Stimulated activated CD8-positive, alpha-beta memory T cell treated with anti-CD3 and anti-CD28 coated beads, Interleukin-12 subunit alpha, Interleukin-12 subunit beta, amount 100 ng/mL, for 24 hours (primary cell): ENCODE data around the gene MYL12A.
"Not testable (repeated sequence)": the region's sequence is repeated elsewhere in the genome, so short reads cannot be mapped to it uniquely, and the experiment has no call there.

ENCODE experiments used
- DNase-seq: peaks from one replicate; pipeline ENCODE4 v3.0.0-alpha.2; 2020; ENCODE audit errors: extremely low read depth

MYL12A gene

DNA sequence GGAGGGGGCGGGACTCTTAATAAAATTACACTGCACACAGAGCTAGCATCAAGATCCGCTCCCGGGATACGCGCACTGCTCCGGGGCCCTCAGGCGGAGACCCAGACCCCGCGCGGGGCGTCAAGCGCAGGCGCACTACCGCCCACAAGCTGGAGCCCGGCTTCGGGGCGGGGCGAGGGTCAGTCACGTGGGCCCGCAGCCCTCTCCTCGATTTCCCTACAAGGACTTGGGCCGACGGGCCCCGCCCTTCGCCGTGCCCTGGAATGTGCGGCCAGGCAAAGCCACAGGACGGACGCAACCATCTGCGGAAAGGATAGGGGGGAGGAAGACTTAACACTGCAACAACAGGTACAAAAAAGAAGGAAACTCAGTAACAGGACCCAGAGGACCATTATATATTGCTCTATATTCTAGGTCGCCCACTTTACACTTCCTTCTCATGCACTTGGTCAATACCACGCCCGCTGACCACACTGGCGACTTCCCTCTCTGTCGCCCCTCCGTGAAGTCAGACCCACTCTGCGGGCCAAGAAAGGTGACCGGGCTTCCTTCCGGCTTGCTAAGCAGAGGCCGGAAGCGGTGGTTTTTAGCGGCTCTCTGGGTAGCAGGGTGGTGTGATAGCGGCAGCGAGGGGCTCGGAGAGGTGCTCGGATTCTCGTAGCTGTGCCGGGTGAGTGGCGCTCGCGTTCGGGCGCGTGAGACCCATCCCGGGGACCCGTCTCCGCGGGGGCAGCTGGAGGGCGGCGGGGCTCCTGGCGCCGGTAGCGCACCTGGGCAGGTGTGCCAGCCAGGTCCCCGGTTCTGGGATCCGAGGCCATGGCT, at the start of gene MYL12A:
TSS of gene MYL12A (plus strand) at position 562 of the 822 bp plus-strand sequence. CDS start 5,447 bp downstream, outside the sequence.
- peak; percentile 85 for DNase-seq

DNA sequence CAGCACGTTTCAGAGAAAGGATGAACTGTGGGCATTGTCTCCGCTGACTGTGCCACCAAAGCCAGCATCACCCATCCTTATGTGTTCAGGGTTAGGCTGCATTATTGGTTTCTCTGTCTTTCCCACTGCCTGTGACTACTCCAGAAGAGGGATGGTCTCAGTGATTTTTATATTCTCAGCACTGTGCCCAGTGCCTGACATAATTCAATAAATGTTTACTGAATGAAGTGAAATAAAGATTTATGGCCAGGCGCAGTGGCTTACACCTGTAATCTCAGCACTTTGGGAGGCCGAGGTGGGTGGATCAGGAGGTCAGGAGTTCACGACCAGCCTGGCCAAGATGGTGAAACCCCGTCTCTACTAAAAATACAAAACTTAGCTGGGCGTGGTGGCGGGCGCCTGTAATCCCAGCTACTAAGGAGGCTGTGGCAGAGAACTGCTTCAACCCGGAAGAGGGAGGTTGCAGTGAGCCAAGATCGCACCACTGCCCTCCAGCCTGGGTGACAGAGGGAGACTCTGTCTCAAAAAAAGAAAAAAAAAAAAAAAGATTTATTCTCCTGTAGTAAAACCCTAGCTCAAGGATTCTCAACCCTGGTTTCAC, 49.2 kb upstream of the MYL12A start:
- not testable (repeated sequence) for DNase-seq

DNA sequence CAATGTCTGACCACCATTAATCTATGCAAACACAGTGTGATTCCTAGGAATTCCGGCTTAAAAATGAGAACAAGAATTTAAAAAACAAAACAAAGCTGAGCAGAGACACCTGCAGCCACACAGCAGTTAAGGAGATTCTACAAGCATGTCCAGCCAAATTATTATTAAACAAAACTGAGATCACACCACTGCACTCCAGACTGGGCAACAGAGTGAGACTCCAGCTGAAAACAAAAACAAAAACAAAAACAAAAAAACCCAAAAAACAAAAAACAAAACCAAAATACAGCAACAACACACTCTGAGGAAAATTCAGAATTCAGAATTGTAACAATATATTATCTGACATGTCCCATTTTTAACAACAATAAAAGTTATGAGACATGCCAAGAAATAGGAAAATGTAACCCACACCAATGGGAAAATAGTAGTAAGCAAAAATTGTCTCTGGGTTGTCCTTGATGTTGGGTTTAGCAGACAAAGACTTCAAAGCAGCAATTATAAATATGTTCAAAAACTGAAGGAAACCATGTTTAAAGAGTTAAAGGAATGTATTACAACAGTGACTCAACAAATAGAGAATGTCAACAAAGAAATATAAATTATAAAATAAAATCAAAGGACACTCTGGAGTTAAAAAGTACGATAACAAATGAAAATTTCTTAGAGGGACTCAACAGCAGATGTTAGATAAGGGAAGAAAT, 47.5 kb upstream of the MYL12A start:
- DNase-seq = no peak

DNA sequence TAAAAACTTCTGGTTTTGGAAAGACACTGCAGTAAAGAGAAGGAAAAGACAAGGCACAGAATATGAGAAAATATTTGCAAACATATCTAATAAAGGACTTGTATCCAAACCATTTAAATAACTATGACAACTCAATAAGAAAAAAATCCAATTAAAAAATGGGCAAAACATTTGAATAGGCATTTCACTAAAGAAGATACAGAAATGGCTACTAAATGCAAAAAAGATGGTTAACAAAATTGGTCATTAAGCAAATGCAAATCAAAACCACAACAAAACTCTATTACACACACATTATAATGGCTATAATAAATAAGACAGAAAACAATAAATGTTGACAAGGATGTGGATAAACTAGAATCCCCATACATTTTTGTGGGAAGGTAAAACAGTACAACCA, 42.4 kb upstream of the MYL12A start:
- no peak for DNase-seq

DNA sequence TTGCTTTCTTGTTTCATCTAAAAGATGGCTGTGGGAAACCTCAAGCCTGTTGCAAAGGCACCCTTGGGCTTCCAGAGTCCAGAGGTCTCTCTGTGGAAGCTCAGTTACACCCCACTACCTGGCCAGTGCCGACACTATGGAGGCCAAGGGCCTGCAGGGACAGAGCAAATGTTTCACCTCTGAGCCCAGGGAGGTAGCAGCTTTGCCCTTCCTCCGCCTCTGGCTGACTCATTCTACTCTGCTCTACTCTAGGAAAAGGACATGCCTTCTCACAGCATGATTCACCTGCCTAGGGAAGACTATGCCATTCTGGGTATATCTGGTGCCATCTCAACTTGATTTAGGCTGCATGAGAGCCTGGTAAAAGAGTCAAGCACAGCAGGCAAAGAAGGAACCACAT, 40.0 kb upstream of the MYL12A start:
- no peak for DNase-seq

DNA sequence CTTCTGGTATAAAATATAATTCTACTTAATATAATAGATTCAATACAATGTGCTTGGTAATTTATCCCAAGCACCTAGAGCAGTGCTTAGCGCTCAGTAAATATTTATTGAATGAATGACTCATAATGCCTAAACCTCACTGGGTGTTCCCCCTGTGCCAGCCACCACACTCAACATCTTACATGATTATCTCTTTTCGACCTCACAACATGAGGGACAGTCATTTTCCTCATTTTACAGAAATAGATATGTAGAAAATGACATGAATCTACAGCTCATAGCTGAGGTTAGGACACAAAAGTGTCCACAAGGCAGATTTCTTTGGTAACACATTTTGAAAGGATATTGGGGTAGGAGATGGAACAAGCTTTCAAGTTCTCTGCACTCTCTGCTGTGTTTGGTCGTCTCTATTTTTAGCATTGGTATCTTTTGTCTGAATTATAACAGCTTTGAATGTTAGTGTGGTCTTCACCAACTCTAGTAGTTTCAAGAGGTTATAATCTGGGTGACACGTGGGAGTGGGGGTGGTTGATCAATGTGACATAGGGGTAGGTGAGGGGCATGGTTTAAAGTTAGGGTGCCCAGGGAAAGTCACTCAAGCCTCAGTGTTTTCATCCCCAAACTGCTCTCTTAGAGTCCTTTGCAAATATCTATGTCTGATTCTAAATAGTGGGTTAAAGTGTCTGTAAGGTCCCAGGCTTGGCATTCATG, 37.6 kb upstream of the MYL12A start:
- DNase-seq = no peak

DNA sequence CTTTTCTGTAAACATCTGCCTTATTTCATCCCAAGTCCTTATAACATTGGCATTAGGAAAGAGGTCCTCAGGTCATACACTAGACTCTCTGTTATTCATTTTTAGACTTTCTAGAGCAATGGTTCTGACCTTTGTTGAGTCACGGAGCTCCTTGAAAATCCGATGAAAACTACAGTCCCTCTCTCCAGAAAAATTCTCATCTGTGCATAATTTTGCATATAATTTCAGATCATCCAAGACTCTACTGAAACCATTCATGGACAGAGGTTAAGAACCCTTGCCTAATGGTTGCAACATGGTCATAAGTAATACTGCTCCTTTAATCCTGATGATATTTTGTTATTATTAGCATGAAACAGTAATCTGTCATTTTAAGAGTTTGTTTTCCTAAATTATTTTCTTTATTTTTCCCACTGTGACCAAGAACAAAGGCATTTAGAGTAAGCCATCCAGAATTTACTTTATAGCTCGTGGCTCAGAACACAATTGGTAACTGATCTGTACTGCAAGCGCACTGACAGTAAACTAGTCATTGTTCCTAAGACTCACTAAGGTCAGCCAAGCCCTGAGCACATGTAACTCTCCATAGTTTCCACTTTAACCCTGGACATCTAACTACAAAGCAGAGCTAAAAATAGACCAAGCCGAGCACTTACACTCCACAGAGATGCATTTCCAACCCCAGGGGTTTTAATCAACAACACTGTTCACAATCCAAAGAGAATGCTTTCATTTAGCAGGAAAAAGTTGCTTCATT, 36.2 kb upstream of the MYL12A start:
- no peak for DNase-seq

DNA sequence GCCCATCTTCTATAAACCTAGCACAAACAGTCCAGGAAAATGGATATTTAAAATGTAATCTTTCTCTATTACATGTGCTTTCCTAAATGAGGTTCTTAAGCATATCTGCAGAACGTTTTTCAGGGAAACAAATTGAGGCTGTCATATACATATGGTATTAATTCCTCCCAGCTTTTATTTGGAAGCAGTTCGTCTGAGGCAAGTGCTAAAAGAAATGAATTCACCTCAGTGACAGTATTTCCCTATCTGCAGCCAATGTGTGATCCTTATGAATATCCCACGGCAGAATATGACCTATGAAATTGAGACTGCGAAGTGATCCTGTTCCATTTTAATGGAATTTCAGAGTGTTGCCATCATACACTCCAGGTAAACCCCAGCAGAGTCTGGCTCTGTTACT, 34.9 kb upstream of the MYL12A start:
- no peak for DNase-seq

DNA sequence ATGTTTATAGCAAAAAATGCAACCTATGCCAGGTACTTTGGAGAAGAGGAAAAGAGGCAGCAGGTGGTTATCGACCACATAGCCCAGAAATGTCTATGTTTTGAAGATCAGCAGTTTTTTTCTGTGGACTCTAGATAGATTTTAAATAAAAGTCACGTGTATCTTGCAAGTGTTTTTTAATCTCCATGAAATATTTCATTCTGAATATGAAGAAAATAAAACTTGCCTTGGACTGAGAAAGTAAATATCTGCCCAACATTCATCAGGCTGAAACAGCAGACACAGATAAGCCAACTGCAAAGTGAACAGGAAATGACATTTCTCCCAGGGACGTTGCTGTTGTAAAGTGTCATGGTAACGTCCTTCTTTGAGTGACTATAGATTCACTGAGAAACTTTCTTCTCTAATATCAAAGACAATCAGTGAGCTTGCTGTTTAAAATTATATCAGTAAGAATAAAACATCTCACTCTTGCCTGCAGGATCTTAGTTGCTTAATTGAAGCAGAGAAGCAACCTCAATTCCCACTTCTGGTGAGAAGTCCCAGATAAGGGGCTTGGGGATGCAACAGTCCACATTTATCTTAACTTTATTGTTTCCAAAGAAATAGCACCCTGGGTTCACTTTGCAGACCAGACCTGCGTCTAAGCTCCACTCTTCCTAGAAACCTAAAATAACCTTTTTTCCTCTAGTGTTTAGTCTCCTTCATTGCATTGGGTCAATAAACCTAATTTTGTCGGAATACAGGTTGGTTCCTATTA, 34.1 kb upstream of the MYL12A start:
- DNase-seq = no peak

DNA sequence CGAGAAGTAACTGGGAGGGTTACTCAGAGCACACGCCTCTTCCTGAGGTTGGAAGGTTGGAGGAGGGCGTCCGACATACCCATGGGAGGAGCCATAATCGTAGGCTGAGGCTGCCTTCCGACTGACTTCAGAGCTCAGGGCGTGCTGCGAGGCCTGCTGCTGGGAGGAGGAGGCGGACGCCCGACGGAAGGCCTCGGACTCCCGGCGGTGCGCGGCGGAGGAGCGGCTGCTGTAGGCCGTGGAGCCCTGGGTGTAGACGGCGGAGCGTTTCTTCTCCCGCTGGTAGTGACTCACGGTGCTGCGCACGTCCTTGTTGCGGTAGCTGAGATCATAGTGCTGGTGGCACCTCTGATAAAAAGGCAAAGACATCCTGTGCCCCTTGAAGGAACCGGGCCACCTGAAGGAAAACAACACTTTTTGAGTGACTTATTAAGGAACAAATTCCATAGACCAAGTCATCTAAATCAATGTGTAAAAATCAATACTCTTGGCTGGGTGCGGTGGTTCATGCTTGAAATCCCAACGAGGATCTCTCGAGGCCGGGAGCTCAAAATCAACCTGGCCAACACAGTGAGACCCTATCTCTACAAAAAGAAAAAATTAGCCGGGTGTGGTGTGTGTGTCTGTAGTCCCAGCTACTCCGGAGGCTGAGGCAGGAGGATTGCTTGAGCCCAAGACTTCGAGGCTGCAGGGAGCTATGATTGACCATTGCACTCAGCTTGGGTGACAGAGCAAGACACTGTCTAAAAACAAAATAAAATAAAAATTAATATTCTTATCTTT, 32.6 kb upstream of the MYL12A start:
- no peak for DNase-seq

DNA sequence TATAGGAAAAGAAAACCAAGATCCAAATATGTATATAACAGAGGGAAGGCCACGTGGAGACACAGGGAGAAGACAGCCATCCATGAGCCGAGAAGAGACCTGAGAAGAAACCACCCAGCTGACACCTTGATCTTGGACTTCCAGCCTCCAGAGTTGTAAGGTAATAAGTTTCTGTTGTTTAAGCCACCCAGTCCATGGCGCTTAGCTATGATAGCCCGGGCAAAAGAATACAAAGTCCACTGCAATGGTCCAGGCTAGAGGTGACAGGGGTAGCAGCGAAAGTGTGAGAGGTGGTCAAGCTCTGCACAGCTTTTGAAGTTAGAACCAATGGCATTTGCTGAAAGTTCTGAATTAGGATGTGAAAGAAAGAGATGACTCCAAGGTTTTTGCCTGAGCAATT, 30.6 kb upstream of the MYL12A start:
- no peak for DNase-seq

DNA sequence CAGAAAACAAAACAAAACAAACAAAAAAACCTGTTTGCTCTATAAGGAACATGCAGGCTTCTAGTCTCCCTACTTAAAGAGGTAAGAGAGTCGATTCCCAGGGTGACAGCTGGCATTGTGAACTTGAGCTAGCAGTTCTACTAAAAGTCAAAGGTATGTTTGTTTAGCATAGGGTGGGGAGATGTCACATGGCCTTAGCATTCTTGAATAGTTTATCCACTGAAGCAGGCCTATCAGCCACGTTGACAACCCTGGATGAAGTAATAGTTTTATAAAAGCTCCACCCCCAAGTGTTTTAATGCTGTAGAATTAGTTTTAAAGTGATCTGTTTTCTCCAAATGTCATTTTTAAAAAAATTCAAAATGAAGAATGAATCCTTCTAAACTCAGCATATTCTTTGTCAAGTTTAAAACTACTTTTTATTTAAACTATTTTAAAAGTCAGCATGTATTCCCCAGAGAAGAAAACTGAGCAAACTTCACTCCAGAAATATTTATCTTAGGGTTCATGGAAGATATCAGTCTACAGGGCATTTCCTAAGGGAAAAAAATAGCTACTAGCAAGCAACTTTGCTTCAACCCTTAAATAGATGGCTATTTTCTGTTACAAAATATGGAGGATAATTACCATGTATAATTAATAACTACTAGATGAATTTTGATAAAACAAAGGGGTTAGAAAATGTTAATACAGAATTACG, 29.5 kb upstream of the MYL12A start:
- DNase-seq = no peak

DNA sequence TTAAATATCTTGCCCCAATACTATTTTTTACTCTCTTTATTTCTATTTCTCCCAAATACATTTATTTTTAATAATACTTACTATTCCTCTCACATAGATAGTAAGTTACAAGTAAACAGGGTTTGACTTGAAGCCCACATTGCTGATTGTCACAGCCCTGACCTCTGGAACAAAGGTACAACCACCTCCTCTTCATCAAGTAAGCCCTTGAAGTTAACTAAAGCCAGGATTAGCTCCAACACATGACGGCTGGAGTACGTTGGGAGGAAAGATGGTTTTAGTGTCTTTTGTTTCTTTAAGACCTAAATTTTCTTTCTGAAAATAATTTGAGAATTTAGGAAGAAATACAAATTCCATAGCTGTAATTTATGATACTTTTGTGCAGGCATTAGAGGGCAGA, 28.8 kb upstream of the MYL12A start:
- DNase-seq = no peak

DNA sequence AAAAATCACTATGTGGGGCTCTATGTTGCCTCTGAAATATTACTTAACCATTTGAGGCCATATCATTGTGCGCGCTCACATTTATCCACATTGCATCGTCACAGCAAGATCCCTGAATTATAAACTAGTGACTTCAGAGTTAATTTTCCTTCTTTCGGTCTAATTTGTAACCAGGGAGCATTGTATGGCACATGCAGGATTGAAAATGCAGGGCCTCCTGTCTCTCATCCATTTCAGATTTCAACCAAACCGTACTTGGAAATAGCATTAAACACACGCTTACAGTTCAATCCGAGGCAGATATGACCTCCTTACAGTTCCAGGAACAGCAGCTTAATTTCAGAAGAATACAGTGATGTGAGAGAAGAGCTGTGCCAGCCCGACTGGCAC, 28.4 kb upstream of the MYL12A start:
- no peak for DNase-seq

DNA sequence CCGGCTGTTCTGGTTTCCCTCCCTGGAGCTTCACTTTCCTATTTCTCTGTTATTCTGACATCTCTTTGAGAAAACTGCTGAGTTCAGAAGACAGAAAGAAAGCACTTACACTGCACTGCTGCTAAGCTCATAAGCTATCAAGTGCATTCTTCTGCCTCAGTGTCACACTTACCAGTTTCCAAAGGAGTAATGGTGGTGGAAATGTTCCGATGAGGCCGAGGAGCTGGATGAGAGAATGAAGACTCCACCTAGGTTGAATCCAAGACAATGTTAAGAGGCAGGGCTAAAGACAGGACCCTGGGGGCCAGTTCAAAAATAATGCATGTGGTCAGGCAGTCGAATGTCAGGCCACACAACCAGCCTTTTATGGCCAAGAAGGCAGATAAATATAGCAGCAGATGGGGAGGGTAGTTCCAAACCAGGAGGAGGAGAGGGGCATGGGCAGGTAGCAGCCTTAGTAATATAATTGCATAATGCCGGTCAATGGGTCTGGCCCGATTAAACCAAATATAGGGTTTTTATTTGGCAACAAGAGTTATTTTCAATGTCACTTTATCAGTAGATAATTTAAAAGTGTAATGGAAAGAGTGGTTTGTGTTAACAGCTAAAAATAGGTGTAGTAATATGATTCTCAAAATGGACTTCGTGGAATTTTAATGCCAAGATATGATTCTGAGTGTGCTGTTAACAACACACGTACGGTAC, 27.8 kb upstream of the MYL12A start, which contains the start of gene MYOM1:
TSS of gene MYOM1 (minus strand) at position 338 of the 705 bp plus-strand sequence. CDS start 4,745 bp downstream, outside the sequence.
- no peak for DNase-seq

DNA sequence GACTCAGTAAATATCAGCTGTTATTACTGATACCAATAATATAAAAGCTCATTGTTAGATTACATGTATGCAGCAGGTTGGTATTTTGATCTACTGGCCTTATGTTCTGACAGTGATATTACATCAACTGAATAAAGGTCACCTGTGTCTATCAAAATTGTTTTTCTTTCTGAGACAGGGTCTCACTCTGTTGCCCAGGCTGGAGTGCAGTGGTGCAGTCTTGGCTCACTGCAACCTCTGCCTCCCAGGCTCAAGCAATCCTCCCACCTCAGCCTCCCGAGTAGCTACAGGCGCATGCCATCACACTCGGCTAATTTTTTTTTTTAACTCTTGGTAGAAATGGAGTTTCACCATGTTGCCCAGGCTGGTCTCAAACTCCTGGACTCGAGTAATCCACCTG, 26.7 kb upstream of the MYL12A start:
- not testable (repeated sequence) for DNase-seq

DNA sequence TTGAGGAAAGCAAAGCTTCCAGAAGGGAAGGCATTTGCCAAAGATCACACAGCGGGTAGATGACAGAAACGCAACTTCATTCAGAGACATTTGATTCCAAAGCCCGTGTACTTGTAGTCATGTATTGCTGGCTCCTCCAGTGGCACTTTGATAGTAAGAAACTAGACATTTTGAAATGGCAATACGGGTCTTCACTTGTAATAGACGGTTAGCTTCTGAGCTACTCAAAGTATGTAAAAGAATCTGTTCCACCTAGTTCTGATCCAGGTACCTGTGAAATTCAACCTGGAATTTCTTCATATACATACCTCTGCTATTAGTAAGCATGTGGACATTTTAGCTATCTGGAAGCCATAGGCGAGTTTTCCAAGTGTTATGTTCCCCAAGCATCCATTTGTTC, 26.1 kb upstream of the MYL12A start:
- no peak for DNase-seq

DNA sequence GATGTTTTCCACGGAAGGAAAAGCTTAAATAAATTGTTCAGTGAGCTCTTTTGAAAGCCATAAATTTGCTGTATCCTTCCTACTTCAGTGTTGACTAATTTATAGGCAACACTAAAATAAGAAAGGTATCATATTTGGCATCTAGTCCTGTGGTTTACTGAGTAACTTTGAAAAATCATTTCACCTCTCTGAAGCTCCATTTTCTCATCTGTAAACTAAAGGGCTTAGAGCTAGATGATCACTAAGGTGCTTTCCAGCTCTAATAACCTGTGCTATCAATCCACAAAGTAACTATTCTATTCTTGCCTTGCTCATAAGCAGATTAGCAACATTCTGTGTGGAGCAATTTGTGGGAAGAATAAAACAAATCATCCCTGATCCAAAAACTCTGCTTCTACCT, 24.2 kb upstream of the MYL12A start:
- DNase-seq = no peak

DNA sequence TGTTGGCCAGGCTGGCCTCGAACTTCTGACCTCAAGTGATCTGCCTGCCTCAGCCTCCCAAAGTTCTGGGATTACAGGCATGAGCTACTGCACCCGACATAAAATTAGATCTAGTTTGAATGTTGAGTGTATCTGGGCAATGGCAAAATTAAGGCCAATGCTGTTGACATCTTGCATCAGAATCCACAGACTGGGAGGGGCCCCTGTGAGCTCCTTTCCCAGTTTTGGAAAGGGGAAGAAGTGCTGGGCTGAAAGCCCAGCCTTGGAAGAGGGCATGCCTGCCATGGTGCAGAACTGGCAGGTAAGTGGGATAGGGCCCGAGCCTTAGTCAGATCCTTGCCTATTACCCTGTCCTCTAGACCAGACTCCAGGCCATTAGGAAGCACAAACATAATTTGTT, 23.4 kb upstream of the MYL12A start:
- DNase-seq = no peak
